GM13976 (cell line): Measurements from ENCODE around the gene MRPL24.

Source experiments
- DNase-seq: peaks from one replicate; pipeline ENCODE4 v3.0.0; 2012; ENCODE audit warnings: low spot score
- CTCF ChIP-seq: IDR thresholded peaks from 2 replicates; pipeline ENCODE4 v1.5.1; 2012; ENCODE audit warnings: borderline replicate concordance, mild to moderate bottlenecking; ENCODE audit not compliant: insufficient read depth; ENCODE audit errors: extremely low read depth, missing control alignments, control extremely low read depth
- in situ Hi-C: fragments of 300-500 bp; cut with MboI; formaldehyde crosslinking; loops from one replicate; pipeline ENCODE4 v1.12.0; 2022; ENCODE audit warnings: low sequenced_read_pairs, mixed read lengths, inconsistent platforms; ENCODE audit not compliant: unreplicated experiment

The MRPL24 gene

DNA sequence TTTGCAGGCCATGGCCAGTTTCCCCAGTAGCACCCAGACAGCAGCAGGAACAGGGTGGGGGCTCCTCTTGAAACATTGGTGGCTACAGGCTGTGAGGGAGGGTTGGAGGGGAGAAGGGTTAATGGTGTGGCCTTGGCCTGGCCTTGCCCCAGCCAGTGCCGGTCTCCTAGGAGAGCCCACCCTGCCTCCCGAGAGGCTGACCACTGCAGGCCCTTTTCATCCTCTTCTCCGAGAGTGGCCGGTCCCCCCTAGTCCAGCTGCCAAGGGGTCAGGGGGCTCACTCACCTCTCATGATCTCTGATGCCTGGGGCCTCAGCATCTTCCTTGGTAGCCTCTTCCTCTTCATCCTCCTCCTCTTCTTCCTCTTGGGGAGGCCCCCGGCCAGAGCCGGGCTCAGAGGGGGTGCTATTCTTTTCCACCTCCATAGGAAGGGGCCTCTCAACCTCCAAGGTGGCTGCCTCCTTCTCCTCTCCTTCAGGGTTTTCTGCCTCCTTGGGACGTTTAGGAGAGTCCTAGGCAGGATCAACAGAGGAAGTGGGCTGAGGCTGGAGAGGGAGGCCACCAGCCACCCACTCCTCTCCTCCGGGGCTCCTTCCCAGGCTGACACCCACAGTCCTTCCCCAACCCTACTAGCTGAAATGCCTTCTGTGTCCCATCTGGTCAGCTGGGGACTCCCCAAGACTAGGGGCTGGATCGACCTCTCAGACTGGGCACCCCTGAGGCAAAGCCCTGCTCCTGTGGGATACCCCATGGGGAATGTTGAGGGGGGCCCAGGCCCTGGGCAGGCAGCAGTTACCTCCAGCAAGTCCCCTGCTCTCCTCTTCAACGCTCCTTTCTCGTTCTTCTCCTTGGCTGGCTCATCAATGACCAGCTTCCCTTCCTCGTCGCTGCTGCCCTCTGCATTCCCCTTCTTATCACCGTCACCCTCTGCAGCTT is 2.7 kb upstream of the MRPL24 start:
- in situ Hi-C loops: no loop called here
- no peak for DNase-seq
- TF ChIP-seq CTCF: no peak

DNA sequence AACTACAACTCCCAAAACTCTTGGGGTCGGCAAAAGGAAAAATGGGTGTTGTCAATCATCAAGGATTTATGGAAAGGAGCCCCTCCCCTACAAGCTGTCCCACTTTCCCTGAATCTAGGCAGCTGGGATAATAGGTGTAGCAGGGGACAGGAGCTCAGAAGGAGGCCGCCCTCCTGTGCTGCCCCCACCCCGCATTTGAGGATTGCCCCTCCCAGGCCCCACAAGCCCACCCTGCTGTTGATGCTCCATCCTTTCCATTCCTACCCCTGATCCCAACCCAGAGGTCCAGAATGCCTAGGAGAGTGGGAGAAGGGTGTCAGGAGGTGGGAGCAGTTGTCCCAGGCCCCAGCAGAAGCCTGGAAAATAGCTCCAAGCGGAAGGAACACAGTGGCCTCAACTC is 1.9 kb upstream of the MRPL24 start:
- no peak for DNase-seq
- in situ Hi-C loops: no loop called here
- no peak for TF ChIP-seq CTCF

DNA sequence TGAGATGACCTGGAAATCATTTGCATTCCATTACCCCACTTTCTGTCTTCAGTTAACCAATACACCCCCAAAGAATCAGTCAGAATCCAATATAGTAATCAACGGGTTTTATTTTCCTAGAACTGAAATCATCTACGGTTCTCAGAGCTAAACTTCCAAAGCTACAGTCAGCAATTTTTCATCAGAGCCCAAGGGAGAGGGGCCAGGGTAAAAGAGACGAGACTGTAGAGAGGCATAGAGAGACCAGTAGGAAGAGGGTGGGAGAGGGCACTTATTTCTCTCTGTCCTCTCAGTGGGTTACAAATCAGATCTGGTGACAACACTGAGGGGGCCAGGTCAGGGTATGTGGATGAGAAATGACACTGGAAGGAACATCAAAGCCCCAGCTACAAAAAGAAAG is 1.1 kb upstream of the MRPL24 start:
- in situ Hi-C loops: no loop called here
- no peak for DNase-seq
- TF ChIP-seq CTCF: no peak

DNA sequence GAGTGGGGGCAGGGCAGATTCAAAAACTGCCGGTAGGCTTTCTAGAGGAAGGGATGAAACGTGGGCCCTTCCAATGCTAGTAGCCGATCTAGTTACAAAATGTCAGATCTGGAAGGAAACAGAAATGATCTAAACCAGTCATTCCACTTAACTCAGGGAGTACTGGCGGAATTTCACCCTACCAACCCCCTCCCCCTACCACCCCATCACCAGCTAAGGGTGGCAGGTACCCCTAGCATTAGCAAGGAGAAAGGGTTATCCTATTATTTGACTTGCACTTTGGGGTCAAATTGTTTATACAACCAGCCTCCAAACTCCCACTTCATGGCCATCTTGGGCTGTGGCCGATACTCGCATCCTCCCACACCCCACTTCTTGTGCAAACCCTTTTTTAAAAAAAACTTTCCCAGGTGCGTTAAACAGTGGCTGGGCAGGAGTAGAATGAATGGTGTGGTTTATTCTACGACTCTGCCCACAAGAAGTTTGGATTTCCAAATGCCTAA is 644 bp upstream of the MRPL24 start:
- in situ Hi-C loops: no loop called here
- TF ChIP-seq CTCF: no peak
- no peak for DNase-seq

- no peak for DNase-seq
- in situ Hi-C loops: no loop called here
- TF ChIP-seq CTCF: no peak
Measured at GRCh38 chr1:156740237-156740740, 599 bp downstream of the MRPL24 start.

DNA sequence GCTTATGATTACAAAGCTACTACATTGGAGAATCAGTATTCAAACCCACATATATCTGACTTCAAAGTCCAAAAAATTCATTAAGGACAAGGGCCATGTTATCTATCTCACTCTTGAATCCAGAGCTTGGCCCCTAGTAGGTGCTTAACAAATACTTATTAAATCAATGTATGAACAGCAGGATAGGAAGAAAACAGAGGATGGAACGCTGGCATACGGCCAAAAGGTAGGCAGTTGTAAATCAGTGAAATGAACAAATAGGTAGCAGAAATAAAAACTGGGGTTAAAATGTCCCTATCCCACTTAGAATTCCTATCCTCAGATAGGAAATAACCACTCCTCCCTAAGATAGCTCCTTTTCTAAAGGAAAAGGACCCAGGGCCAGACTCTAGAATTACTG is 2.0 kb downstream of the MRPL24 start:
- no peak for DNase-seq
- in situ Hi-C loops: no loop called here
- no peak for TF ChIP-seq CTCF

GRCh38 chr1:156738407-156738806 is 2.5 kb downstream of the MRPL24 start:
- in situ Hi-C loops: no loop called here
- DNase-seq: no peak
- TF ChIP-seq CTCF: no peak
